HL-60 (cell line): ENCODE measurements around the gene RAPGEF4.

Source experiments
- CTCF ChIP-seq: IDR thresholded peaks from one replicate; pipeline ENCODE4 v1.5.1; 2011; ENCODE audit warnings: low read length, control low read depth, inconsistent platforms; ENCODE audit not compliant: insufficient read depth
- GABPA ChIP-seq: IDR thresholded peaks from 2 replicates; pipeline ENCODE4 v1.6.1; 2012; ENCODE audit warnings: low read depth
- POLR2AphosphoS5 ChIP-seq: IDR thresholded peaks from 2 replicates; pipeline ENCODE4 v1.6.1; 2012; ENCODE audit warnings: low read depth
- REST ChIP-seq: IDR thresholded peaks from 2 replicates; pipeline ENCODE4 v1.6.1; 2012; ENCODE audit warnings: low read depth; ENCODE audit not compliant: insufficient replicate concordance
- SPI1 ChIP-seq: IDR thresholded peaks from 2 replicates; pipeline ENCODE4 v1.6.1; 2012; ENCODE audit warnings: low read depth, mild to moderate bottlenecking, borderline replicate concordance

- TF ChIP-seq CTCF (no peak), POLR2AphosphoS5 (no peak), GABPA (no peak), SPI1 (no peak), REST (no peak)
Measured at GRCh38 chr2:172775319-172775718, 39.7 kb downstream of the RAPGEF4 start.
